Stimulated activated CD4-positive, alpha-beta T cell treated with anti-CD3 and anti-CD28 coated beads, Interleukin-1b, Interleukin-23, amount 100 ng/mL, for 24 hours (primary cell): ENCODE results near the gene ZPLD1.

ENCODE experiments used
- DNase-seq, 4 experiments: peaks; one replicate each; pipeline ENCODE4 v3.0.0-alpha.2; 2020; ENCODE audit warnings: low read depth in 4 of 4, low spot score in 1 of 4

The ZPLD1 gene

DNA sequence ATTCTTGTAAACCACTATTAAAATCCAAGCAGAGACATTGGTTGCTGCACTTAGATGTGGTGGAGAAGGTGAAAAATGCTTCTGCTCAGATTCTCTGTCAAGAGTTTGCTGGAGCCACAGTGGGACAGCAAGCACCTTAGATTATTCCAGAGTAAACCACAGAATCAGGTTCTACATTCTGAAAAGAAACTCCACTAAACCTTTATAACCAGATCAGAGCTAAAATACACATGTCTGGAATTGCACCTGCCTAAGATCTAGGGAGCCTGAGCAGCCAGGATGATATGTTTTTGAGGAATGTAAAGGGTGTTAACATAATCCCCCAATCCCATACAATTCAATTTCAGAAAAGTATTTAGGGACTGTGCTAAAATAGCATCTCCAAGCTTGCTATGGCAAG lies at the start of gene ZPLD1:
Gene ZPLD1 (plus strand): TSS at position 301 of the 400 bp plus-strand sequence. CDS start 3,473 bp downstream, outside the sequence.
- no peak for DNase-seq

DNA sequence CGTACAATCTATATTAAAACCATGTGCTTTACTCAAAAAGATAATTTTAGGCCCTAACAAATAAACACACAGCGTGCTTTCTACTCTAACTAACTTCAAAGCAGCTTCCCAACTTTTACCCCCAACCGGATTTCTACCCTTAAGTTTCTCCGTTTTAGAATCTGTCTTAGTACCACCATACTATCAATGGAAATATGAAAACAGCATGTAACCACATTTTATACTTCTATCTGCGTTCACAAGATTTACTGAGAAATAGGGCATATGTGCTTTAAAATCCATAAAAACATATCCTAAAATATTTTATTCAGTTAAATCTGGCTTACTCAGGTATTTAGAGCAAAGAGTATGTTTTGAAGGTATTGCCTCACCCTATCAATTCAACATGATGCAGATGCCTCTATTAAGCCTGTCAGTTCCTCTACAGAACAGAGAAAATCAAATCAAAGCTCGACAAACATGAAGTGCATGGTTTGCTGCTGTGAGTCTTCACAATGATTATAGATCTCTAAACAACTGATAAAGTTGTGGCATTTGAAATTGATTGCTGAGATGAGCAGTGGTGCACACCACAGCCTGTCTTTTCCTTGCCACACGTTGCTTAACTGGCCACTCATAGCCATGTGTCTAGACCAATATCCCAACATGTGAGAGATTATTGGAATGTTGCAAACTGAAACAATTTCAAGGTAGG lies 44.5 kb upstream of the ZPLD1 start:
- DNase-seq, result no peak

DNA sequence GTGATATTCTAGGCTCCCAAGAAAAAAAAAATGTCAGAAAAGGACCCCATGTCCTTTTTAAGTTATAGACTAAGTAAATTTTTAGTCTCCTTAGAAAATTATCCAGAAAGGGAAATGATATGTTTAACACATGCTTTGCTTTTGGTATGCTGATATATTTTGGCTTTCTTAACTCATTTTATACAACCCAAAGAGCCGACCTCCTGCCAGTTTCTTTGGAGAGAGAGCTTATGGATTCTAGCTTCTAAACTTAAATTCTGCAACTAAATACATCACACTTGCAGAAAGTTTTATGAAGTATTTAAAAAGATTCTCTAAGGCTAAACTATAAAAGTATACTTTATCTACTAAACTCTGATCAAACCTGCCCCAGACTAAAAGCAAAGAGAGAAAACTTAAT lies 43.9 kb upstream of the ZPLD1 start:
- no peak for DNase-seq

- DNase-seq, result no peak
These were observed 43.3 kb upstream of the ZPLD1 start for GRCh38 chr3:102391491-102391890.

DNA sequence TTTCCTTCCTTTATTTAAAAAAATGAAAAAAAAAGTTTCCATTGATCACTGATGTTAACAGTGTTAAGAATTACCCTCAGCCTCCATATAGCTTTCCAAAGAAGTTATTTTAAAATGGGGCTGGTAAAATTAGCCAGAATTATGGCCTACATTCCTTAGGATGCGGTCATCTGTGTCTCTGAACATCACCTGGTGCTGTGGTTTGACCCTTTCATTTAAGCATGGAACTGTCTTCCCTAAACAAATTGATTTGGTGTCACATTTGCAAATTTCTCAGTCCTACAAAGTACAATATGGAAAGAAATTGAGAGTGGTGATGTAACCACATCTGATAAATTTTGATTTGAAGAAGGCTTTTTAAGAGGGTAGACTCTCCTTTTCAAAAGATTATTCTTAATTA lies 40.3 kb upstream of the ZPLD1 start:
- no peak for DNase-seq

- no peak for DNase-seq
These were observed 36.6 kb upstream of the ZPLD1 start for GRCh38 chr3:102398176-102398575.

DNA sequence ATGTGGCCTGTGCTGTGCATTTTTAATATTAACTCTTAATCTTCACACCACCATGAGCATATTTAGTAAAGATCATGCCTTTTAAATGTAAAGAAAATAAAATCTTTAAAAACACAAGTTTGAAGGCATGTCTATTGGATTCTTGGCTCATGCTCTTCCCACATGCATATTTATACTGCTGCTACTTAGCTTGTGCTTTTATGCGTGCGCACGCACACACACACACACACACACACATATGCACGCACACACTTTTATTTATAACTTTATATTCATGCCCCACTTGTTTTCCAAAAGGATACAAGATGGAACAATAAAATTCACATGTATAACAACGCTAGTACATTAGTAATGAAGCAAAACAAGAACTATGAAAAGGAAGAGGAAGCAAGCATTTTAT lies 36.1 kb upstream of the ZPLD1 start:
- no peak for DNase-seq

DNA sequence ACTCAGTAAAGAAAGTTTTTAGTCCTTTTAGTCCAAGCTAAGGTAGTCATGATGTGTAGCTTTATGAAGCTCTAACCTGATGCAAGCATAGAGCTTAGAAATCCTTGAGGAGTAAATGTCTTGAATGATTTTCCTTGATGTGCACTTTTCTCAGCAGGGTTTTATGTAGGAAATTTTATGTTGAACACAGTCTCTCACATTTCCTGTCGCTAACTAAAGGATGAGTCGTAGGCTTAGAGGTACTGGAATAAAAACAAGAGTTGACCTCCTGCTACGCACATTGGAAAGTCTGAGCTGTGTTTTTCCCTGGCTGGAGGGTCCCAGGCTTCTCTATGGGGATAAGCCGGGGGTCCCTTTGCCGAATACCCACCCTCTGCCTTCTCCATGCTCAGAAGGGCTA lies 34.7 kb upstream of the ZPLD1 start:
- no peak for DNase-seq

- DNase-seq, result no peak
These were observed 34.0 kb upstream of the ZPLD1 start for GRCh38 chr3:102400766-102401165.

GRCh38 chr3:102410616-102411015 lies 24.2 kb upstream of the ZPLD1 start:
- no peak for DNase-seq

DNA sequence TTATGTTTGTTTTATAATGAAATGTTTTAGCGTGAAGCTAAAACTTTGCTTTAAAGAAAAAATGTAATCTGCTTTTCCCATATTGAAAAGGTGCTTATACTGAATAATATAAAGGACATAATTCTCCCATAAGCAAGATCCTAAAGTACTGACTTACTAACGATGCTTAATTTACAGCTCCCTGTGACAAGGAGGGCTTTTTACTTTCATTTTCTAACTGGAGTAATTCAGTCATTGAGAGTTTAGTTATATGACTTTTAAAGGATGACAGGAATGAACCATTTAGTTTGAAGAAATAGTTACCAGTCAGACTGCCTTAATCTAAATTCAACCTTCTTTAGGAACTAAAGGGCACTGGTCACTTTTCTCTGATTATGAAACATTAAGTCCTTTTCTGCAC lies 19.3 kb upstream of the ZPLD1 start:
- DNase-seq, result no peak

GRCh38 chr3:102419786-102420185 lies 15.0 kb upstream of the ZPLD1 start:
- DNase-seq, result no peak

DNA sequence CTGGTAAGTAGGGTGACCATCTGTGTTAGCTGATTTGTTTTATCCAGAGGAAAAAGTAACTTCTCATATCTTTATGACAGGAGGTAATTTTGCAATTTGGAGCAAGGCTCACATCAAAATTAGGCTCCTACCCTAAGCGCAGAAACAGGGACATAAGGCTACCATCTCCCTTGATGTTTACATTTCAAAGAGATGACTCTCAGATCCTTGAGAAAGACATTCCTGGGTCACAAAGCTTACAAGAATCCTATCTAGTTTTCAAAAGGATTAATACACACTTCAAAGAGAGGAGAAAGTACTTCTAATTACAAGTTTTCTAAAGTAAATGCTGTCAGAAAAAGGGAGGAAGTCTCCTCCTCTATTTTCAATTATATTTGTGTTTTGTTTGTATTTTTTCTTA lies 7.0 kb downstream of the ZPLD1 start:
- DNase-seq, result no peak

DNA sequence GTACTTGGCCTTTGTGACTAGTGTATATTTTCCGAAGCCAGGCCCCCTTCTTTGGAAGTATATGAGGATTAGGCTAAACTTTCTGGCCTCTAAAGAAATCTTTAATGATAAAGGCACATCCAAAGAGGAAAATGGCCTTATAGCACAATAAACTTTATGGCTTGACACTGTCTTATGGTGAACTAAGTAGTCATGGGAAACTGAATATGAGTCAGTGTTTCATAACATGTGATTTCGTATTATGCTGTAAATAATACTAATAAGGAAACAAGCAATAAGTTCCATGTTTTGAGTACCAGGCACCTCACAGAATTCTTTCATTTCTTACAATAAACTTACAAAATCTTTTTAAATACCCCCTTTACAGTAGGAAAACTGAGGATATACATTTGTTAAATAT lies 8.2 kb downstream of the ZPLD1 start:
- no peak for DNase-seq

DNA sequence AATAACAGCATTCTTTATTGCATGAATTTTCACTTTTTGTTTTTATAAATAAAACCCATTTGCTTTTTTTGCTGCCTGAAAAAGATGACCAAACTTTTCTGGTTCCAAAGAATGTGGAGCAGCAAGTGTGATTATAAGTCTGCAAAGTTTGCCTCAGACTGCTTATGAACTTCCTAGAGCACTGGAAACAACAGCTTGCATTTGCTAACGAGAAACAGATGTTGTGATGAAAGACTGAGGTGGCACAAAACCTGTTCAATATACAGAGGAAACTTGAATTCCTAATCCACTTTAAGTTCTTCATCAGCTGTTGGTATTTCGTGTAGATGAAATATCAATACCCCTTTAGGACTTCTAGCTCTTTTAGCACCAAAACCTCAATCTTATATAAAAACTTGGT lies 9.3 kb downstream of the ZPLD1 start:
- no peak for DNase-seq

DNA sequence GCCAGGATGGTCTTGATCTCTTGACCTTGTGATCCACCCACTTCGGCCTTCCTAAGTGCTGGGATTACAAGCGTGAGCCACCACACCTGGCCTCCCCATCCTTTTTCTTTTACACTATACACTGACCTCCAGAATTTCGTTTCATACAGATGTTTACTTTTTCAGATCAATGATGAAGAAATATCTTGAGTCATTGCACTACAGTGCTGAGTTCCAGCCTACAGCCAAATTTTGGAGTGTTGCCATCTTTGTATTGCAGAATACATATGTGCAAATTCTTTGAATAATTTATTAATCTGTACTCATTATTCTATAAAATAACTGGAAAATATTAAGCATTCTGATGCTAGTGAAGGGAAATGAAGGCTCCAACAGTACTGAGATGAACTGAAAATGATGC lies 12.5 kb downstream of the ZPLD1 start:
- no peak for DNase-seq

GRCh38 chr3:102449341-102449740 lies 14.5 kb downstream of the ZPLD1 start:
- no peak for DNase-seq

DNA sequence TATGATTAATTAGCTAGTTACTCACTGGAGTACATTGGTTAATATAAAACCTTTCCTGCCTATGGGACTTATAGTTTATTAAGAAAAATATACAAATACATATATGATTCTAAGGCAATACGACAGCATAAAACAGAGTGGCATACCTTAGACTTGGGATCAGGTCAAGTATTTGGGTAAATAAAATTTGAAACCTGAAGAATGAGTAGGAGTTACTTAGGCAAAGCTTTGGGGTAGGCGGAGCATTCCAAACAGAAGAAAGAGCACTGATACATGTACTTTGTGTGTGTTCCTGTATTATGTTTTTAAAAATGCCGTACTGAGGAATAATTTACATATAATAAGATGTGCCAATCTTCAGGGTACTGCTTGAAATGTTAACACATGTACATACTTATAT lies 15.1 kb downstream of the ZPLD1 start:
- no peak for DNase-seq

DNA sequence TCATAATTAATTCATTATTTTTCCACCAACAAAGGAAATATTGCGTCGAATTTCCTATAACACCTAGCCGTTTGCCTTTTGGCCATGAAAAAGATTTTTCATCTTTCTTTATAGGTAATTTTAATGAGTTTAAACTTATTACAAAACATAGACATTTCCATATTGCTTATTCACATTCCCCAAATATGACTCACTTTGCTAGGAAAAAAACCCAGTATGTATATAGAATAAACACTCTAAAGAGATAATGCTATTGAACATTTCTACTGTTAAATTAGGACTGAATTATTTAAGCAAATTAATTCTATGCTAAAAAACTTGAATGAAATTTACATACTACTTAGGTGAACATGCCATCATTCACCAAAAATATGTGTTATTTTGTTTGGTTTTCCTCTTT lies 16.2 kb downstream of the ZPLD1 start:
- no peak for DNase-seq

DNA sequence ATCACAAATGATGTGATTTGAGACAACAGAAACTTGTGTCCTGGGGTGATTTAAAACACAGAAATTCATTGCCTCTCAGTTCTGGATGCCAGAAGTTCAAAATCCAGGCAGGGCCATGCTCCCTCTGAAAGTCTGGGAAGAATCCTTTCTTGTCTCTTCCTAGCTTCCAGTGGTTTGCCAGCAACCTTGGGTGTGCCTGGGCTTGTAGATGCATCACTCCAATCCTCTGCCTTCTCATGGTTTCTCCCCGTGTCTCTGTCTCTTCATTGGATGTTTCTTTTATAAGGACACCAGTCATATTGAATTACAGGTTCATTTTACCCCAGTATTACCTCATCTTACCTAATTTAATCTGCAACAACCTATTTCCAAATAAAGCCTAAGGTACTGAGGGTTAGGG lies 16.7 kb downstream of the ZPLD1 start:
- no peak for DNase-seq

- no peak for DNase-seq
These were observed 19.4 kb downstream of the ZPLD1 start for GRCh38 chr3:102454181-102454580.

DNA sequence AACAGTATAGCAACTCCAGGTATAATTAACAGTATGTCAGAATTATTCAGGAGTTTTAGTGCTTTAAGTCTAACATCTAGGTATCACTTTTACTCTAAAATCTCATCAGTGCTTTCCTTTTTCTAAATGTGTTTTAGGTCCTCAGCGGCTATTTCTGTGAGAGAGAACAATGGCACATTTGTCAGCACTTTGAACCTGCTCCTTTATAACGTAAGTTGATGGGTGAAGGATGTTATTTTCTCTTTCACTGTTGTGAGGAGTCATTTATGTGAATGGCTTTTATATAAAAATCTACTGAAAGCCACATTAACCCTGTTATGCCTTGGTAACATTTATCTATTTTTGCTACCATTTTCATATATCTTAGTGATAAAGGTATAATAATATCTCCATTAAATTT lies 22.8 kb downstream of the ZPLD1 start:
- DNase-seq, result no peak

GRCh38 chr3:102460579-102460978 lies 25.8 kb downstream of the ZPLD1 start:
- DNase-seq, result no peak

- no peak for DNase-seq
These were observed 29.4 kb downstream of the ZPLD1 start for GRCh38 chr3:102464261-102464660.
